Measurements from ENCODE around the gene DNAJB14. TPM values are rescaled to one million over a fixed set of nuclear protein-coding genes. Genes with fewer than 3 reads are reported as not detected.

The DNAJB14 gene
- total RNA-seq, 1 experiment from 2014 or later, result 52.5 TPM

DNA sequence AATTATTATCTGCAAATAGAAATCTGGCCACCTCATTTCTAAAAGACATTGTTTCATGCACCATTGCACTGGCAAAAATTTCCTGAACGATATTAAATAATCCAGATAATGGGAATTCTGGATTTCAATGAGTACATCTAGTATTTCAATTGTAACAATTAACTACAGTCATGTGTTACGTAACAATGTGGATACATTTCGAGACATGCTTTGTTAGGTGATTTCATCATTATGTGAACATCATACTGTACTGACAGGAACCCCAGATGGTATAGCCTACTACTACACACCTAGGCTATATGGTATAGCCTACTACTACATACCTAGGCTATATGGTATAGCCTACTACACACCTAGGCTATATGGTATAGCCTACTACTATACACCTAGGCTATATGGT is 67.0 kb downstream of the DNAJB14 start (continued):
- TF ChIP-seq EZH2 (IDR thresholded peaks at IDR 0.05) (no peak), POLR2A (IDR thresholded peaks at IDR 0.05; ENCODE audit: borderline replicate concordance, extremely low read depth, insufficient read depth, insufficient read length) (no peak), ZFX (IDR thresholded peaks at IDR 0.05) (no peak), SRF (IDR thresholded peaks at IDR 0.05; ENCODE audit: low read depth) (no peak), YY1 (IDR thresholded peaks at IDR 0.05; ENCODE audit: extremely low read depth, insufficient replicate concordance, low read depth, low read length) (no peak)

- CTCF ChIA-PET, result no interaction called here
- Histone ChIP-seq H3K4me2 (ENCODE audit: low read length) (no peak overlapping the region), H3K9me3 (ENCODE audit: control insufficient read depth in 1 of 2, insufficient read depth in 1 of 2, low read depth in 1 of 2, low read length in 2 of 2) (no peaks in the 10 kb centered on the region), H3K27me3 (ENCODE audit: insufficient read depth, low read length) (no peaks in the 10 kb centered on the region), H3K36me3 (ENCODE audit: control insufficient read depth in 1 of 2, insufficient read depth in 2 of 2, low read length in 2 of 2) (peaks cover 0 to 7% of the 10 kb centered on the region in 2 experiments; a peak in 1 of 4 replicates), H3K27ac (ENCODE audit: low read depth, low read length) (no peak overlapping the region), H3K9ac (ENCODE audit: low read length) (no peak overlapping the region), H3K4me3 (replicated peaks in 1 of 2; ENCODE audit: low read depth in 1 of 2, low read length in 2 of 2) (no peak overlapping the region), H4K20me1 (ENCODE audit: insufficient read depth) (no peaks in the 10 kb centered on the region), H2AFZ (ENCODE audit: low read depth, low read length, poor library complexity, severe bottlenecking) (no peak overlapping the region), H3K79me2 (ENCODE audit: insufficient read depth, low read length) (no peaks in the 10 kb centered on the region), H3K4me1 (ENCODE audit: control insufficient read depth in 1 of 2, insufficient read depth in 2 of 2, low read length in 2 of 2) (no peaks in the 10 kb centered on the region), H3K9me2 (ENCODE audit: insufficient read depth) (no peaks in the 10 kb centered on the region)
- POLR2A ChIA-PET, result no interaction called here
- DNase-seq (ENCODE audit: low read depth, low spot score), result no peak
- no TSS peak for BruUV-seq (replicated peaks)
- intact Hi-C loops (cut with micrococcal nuclease), result no loop called here
- no peak for ATAC-seq
- RAD21 ChIA-PET (ENCODE audit: low non-redundant PET in 1 of 2, low total read pairs in 2 of 2, uncharacterized antibody in 2 of 2, unreplicated experiment in 2 of 2), result no interaction called here
- TF ChIP-seq, protein P1, sequence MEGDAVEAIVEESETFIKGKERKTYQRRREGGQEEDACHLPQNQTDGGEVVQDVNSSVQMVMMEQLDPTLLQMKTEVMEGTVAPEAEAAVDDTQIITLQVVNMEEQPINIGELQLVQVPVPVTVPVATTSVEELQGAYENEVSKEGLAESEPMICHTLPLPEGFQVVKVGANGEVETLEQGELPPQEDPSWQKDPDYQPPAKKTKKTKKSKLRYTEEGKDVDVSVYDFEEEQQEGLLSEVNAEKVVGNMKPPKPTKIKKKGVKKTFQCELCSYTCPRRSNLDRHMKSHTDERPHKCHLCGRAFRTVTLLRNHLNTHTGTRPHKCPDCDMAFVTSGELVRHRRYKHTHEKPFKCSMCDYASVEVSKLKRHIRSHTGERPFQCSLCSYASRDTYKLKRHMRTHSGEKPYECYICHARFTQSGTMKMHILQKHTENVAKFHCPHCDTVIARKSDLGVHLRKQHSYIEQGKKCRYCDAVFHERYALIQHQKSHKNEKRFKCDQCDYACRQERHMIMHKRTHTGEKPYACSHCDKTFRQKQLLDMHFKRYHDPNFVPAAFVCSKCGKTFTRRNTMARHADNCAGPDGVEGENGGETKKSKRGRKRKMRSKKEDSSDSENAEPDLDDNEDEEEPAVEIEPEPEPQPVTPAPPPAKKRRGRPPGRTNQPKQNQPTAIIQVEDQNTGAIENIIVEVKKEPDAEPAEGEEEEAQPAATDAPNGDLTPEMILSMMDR (IDR thresholded peaks at IDR 0.05 in 2 of 3, conservative IDR thresholded peaks at IDR 0.05 in 1 of 3; ENCODE audit: borderline replicate concordance in 1 of 3, insufficient read depth in 1 of 3, low read depth in 2 of 3, low read length in 2 of 3), result no peak
- TF ChIP-seq TCF7L2 (IDR thresholded peaks at IDR 0.05; ENCODE audit: borderline replicate concordance, extremely low read depth, insufficient read depth, insufficient read length), result no peak
- no peak for TF ChIP-seq POLR2AphosphoS5 (IDR thresholded peaks at IDR 0.05; ENCODE audit: low read depth, low read length)
- no peak for TF ChIP-seq JUND (IDR thresholded peaks at IDR 0.05)
- TF ChIP-seq, protein P2, sequence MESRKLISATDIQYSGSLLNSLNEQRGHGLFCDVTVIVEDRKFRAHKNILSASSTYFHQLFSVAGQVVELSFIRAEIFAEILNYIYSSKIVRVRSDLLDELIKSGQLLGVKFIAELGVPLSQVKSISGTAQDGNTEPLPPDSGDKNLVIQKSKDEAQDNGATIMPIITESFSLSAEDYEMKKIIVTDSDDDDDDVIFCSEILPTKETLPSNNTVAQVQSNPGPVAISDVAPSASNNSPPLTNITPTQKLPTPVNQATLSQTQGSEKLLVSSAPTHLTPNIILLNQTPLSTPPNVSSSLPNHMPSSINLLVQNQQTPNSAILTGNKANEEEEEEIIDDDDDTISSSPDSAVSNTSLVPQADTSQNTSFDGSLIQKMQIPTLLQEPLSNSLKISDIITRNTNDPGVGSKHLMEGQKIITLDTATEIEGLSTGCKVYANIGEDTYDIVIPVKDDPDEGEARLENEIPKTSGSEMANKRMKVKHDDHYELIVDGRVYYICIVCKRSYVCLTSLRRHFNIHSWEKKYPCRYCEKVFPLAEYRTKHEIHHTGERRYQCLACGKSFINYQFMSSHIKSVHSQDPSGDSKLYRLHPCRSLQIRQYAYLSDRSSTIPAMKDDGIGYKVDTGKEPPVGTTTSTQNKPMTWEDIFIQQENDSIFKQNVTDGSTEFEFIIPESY (IDR thresholded peaks at IDR 0.05; ENCODE audit: extremely low read depth, insufficient replicate concordance, low read length), result no peak
- TF ChIP-seq YY1 (IDR thresholded peaks at IDR 0.05; ENCODE audit: extremely low read depth, insufficient replicate concordance, low read depth, low read length), result no peak
- no peak for TF ChIP-seq SIN3A (IDR thresholded peaks at IDR 0.05; ENCODE audit: low read depth)
- no peak for TF ChIP-seq FOSL1 (IDR thresholded peaks at IDR 0.05; ENCODE audit: low read depth)
- TF ChIP-seq ZFX (IDR thresholded peaks at IDR 0.05), result no peak
- TF ChIP-seq MAX (IDR thresholded peaks at IDR 0.05), result no peak
- TF ChIP-seq EZH2phosphoT487 (IDR thresholded peaks at IDR 0.05; ENCODE audit: borderline replicate concordance), result no peak
- TF ChIP-seq EZH2 (IDR thresholded peaks at IDR 0.05), result no peak
- TF ChIP-seq REST (IDR thresholded peaks at IDR 0.05; ENCODE audit: low read depth), result no peak
- TF ChIP-seq SRF (IDR thresholded peaks at IDR 0.05; ENCODE audit: low read depth), result no peak
- no peak for TF ChIP-seq SP1 (IDR thresholded peaks at IDR 0.05; ENCODE audit: low read depth)
- TF ChIP-seq CBX3 (IDR thresholded peaks at IDR 0.05; ENCODE audit: low read depth), result no peak
- TF ChIP-seq POLR2A (IDR thresholded peaks at IDR 0.05; ENCODE audit: borderline replicate concordance, extremely low read depth, insufficient read depth, insufficient read length), result no peak
- TF ChIP-seq CEBPB (IDR thresholded peaks at IDR 0.05; ENCODE audit: low read depth), result no peak
- TF ChIP-seq ZNF274 (IDR thresholded peaks at IDR 0.05; ENCODE audit: low read depth, low read length), result no peak
These were observed 67.8 kb downstream of the DNAJB14 start for GRCh38 chr4:99878604-99879003.

All from HCT116 (cell line).